WTC11 (cell line): ENCODE data around the gene RRP1B. TPM values are rescaled to one million over a fixed set of nuclear protein-coding genes. Genes with fewer than 3 reads are reported as not detected.

Experiments
- ATAC-seq: fragments of 200-7000 bp; cut with Tn5 transposase; 2 replicates; pipeline ENCODE4 v1.10.0; 2021; ENCODE audit warnings: mild to moderate bottlenecking, moderate library complexity
- CTCF ChIA-PET: fragments of 300-600 bp; sonication (Branson Sonifier 250); formaldehyde crosslinking; loops from one replicate; lab custom pipeline; 2021; ENCODE audit warnings: antibody characterized with exemption; lab: Charles Lee
- POLR2A ChIA-PET: fragments of 350-600 bp; sonication (Branson Sonifier 250); formaldehyde crosslinking; loops from one replicate; lab custom pipeline; 2021; ENCODE audit warnings: antibody characterized with exemption; lab: Charles Lee
- DNase-seq: peaks from one replicate; pipeline ENCODE4 v3.0.0; 2021; ENCODE audit warnings: low spot score
- H3K27ac Mint-ChIP-seq: 2 replicates; pipeline ENCODE4 v1.8.0; 2021; ENCODE audit warnings: mixed read lengths
- H3K27me3 Mint-ChIP-seq: 2 replicates; pipeline ENCODE4 v1.8.0; 2021; ENCODE audit warnings: low read depth, mild to moderate bottlenecking, moderate library complexity, mixed read lengths
- H3K36me3 Mint-ChIP-seq: 2 replicates; pipeline ENCODE4 v1.8.0; 2021; ENCODE audit warnings: mixed read lengths
- H3K4me1 Mint-ChIP-seq: 2 replicates; pipeline ENCODE4 v1.8.0; 2022; ENCODE audit warnings: mixed read lengths
- H3K4me3 Mint-ChIP-seq: 2 replicates; pipeline ENCODE4 v1.8.0; 2021; ENCODE audit warnings: mild to moderate bottlenecking, moderate library complexity, mixed read lengths
- H3K9me3 Mint-ChIP-seq: 2 replicates; pipeline ENCODE4 v1.8.0; 2021; ENCODE audit warnings: mixed read lengths
- ATF1 ChIP-seq: sonication (generic); formaldehyde crosslinking; IDR thresholded peaks from 2 replicates; pipeline ENCODE4 v1.8.1; 2023; ENCODE audit warnings: mild to moderate bottlenecking, moderate library complexity, missing genetic modification reagents
- CREB1 ChIP-seq: sonication (generic); formaldehyde crosslinking; IDR thresholded peaks from 2 replicates; pipeline ENCODE4 v1.8.0; 2023; ENCODE audit warnings: mild to moderate bottlenecking, missing genetic modification reagents
- GTF2I ChIP-seq: fragments of 250-450 bp; sonication (Bioruptor Pico); conservative IDR thresholded peaks from 2 replicates; pipeline ENCODE4 v1.4.0; 2021; ENCODE audit warnings: mild to moderate bottlenecking
- IRF2 ChIP-seq: sonication (generic); formaldehyde crosslinking; IDR thresholded peaks from 2 replicates; pipeline ENCODE4 v1.8.0; 2022; ENCODE audit warnings: low read depth, missing genetic modification reagents, borderline replicate concordance
- JUN ChIP-seq: sonication (generic); formaldehyde crosslinking; IDR thresholded peaks from 2 replicates; pipeline ENCODE4 v1.8.0; 2023; ENCODE audit warnings: mild to moderate bottlenecking, missing genetic modification reagents
- KAT7 ChIP-seq: sonication (generic); formaldehyde crosslinking; IDR thresholded peaks from 2 replicates; pipeline ENCODE4 v1.8.1; 2023; ENCODE audit warnings: missing genetic modification reagents, mild to moderate bottlenecking, borderline replicate concordance
- MYBL2 ChIP-seq: sonication (generic); formaldehyde crosslinking; IDR thresholded peaks from 2 replicates; pipeline ENCODE4 v1.8.1; 2023; ENCODE audit warnings: mild to moderate bottlenecking, moderate library complexity, missing genetic modification reagents
- NFYB ChIP-seq: sonication (generic); formaldehyde crosslinking; conservative IDR thresholded peaks from 2 replicates; pipeline ENCODE4 v1.8.0; 2022; ENCODE audit warnings: low read depth, missing genetic modification reagents
- RELA ChIP-seq: sonication (generic); formaldehyde crosslinking; IDR thresholded peaks from 2 replicates; pipeline ENCODE4 v1.8.1; 2022; ENCODE audit warnings: missing genetic modification reagents, mild to moderate bottlenecking, borderline replicate concordance
- SMAD4 ChIP-seq: sonication (generic); formaldehyde crosslinking; IDR thresholded peaks from 2 replicates; pipeline ENCODE4 v1.8.0; 2022; ENCODE audit warnings: mild to moderate bottlenecking, missing genetic modification reagents
- SOX15 ChIP-seq: fragments of 250-450 bp; sonication (Bioruptor Pico); IDR thresholded peaks from 2 replicates; pipeline ENCODE4 v1.9.0; 2021; ENCODE audit warnings: mild to moderate bottlenecking
- ZNF317 ChIP-seq: sonication (generic); formaldehyde crosslinking; IDR thresholded peaks from 2 replicates; pipeline ENCODE4 v1.8.1; 2023; ENCODE audit warnings: low read depth, mild to moderate bottlenecking, moderate library complexity, missing genetic modification reagents, borderline replicate concordance
- ZNF416 ChIP-seq: fragments of 250-450 bp; sonication (Bioruptor Pico); IDR thresholded peaks from 2 replicates; pipeline ENCODE4 v1.9.0; 2021; ENCODE audit warnings: mild to moderate bottlenecking, inconsistent platforms
- total RNA-seq: library from RNA; stranded (reverse); gene quantifications from 3 replicates; pipeline ENCODE4 v1.2.3, GENCODE V29; 2021
- TF ChIP-seq, protein P1 (sequence below): fragments of 200-600 bp; IDR thresholded peaks from 2 replicates; pipeline ENCODE4 v1.8.0; 2022; ENCODE audit warnings: antibody characterized with exemption
- TF ChIP-seq, protein P2 (sequence below): sonication (generic); formaldehyde crosslinking; IDR thresholded peaks from 2 replicates; pipeline ENCODE4 v1.8.1; 2023; ENCODE audit warnings: mild to moderate bottlenecking, missing genetic modification reagents, borderline replicate concordance
- TF ChIP-seq, protein P3 (sequence below): fragments of 250-450 bp; sonication (Bioruptor Pico); IDR thresholded peaks from 2 replicates; pipeline ENCODE4 v1.8.0; 2021; ENCODE audit warnings: mild to moderate bottlenecking
- TF ChIP-seq, protein P4 (sequence below): sonication (generic); formaldehyde crosslinking; conservative IDR thresholded peaks from 2 replicates; pipeline ENCODE4 v1.8.1; 2023; ENCODE audit warnings: mild to moderate bottlenecking, low read depth, missing genetic modification reagents, moderate library complexity
- TF ChIP-seq, protein P5 (sequence below): sonication (generic); formaldehyde crosslinking; IDR thresholded peaks from 2 replicates; pipeline ENCODE4 v1.8.0; 2022; ENCODE audit warnings: mild to moderate bottlenecking, missing genetic modification reagents
- TF ChIP-seq, protein P6 (sequence below): fragments of 250-450 bp; sonication (Bioruptor Pico); IDR thresholded peaks from 2 replicates; pipeline ENCODE4 v1.9.0; 2021; ENCODE audit warnings: moderate library complexity, mild to moderate bottlenecking, inconsistent platforms, borderline replicate concordance
- TF ChIP-seq, protein P7 (sequence below): sonication (generic); formaldehyde crosslinking; IDR thresholded peaks from 2 replicates; pipeline ENCODE4 v1.8.1; 2022; ENCODE audit warnings: low read depth, missing genetic modification reagents, borderline replicate concordance
- TF ChIP-seq, protein P8 (sequence below): sonication (generic); formaldehyde crosslinking; IDR thresholded peaks from 2 replicates; pipeline ENCODE4 v1.8.1; 2022; ENCODE audit warnings: mild to moderate bottlenecking, moderate library complexity, missing genetic modification reagents

RRP1B gene
- total RNA-seq, 1 experiment from 2014 or later, result 74.9 TPM

DNA sequence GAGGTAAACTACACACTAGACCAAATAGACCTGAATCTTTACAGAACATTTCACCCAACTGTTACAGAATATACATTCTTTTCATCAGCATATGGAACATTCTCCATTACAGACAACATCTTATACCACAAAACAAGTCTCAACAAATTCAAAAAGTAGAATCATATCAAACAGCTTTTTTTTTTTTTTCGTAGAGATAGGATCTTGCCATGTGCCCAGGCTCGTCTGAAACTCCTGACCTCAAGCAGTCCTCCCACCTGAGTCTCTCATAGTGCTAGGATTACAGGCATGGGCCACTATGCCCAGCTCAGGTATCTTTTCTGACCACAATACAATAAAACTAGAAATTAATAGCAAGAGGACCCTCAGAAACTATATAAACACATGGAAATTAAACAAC is 36.6 kb upstream of the RRP1B start (continued):
- TF ChIP-seq, protein P1, sequence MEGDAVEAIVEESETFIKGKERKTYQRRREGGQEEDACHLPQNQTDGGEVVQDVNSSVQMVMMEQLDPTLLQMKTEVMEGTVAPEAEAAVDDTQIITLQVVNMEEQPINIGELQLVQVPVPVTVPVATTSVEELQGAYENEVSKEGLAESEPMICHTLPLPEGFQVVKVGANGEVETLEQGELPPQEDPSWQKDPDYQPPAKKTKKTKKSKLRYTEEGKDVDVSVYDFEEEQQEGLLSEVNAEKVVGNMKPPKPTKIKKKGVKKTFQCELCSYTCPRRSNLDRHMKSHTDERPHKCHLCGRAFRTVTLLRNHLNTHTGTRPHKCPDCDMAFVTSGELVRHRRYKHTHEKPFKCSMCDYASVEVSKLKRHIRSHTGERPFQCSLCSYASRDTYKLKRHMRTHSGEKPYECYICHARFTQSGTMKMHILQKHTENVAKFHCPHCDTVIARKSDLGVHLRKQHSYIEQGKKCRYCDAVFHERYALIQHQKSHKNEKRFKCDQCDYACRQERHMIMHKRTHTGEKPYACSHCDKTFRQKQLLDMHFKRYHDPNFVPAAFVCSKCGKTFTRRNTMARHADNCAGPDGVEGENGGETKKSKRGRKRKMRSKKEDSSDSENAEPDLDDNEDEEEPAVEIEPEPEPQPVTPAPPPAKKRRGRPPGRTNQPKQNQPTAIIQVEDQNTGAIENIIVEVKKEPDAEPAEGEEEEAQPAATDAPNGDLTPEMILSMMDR, result no peak
- TF ChIP-seq ZNF416, result no peak
- TF ChIP-seq IRF2 (CRISPR knock-in tag), result no peak
- TF ChIP-seq, protein P2, sequence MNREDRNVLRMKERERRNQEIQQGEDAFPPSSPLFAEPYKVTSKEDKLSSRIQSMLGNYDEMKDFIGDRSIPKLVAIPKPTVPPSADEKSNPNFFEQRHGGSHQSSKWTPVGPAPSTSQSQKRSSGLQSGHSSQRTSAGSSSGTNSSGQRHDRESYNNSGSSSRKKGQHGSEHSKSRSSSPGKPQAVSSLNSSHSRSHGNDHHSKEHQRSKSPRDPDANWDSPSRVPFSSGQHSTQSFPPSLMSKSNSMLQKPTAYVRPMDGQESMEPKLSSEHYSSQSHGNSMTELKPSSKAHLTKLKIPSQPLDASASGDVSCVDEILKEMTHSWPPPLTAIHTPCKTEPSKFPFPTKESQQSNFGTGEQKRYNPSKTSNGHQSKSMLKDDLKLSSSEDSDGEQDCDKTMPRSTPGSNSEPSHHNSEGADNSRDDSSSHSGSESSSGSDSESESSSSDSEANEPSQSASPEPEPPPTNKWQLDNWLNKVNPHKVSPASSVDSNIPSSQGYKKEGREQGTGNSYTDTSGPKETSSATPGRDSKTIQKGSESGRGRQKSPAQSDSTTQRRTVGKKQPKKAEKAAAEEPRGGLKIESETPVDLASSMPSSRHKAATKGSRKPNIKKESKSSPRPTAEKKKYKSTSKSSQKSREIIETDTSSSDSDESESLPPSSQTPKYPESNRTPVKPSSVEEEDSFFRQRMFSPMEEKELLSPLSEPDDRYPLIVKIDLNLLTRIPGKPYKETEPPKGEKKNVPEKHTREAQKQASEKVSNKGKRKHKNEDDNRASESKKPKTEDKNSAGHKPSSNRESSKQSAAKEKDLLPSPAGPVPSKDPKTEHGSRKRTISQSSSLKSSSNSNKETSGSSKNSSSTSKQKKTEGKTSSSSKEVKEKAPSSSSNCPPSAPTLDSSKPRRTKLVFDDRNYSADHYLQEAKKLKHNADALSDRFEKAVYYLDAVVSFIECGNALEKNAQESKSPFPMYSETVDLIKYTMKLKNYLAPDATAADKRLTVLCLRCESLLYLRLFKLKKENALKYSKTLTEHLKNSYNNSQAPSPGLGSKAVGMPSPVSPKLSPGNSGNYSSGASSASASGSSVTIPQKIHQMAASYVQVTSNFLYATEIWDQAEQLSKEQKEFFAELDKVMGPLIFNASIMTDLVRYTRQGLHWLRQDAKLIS (CRISPR knock-in tag), result no peak
- no peak for TF ChIP-seq SOX15 (CRISPR knock-in tag)

DNA sequence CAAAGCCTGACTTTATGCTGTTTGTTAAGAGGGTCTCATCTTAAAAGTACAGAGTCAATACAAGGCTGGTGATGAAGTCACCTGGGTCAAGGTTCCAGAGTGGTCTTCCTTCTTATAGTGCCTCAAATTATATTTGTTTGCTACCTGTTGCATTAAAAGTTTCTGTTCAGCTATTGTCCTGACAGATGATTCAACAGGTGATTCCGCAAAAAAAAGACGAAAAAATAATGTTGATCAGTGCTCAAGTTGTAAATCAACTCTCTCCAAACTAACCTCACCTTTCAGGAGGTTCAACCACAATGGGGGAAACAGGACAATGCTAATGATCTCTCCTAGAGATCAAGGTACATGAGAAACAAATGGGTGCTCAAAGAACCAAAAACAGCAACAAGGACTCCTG is 35.8 kb upstream of the RRP1B start:
- Mint-ChIP-seq H3K27me3 (no peaks in the 10 kb centered on the region; the same call in 1 of the 2 replicates), H3K36me3 (peaks cover 22% of the 10 kb centered on the region), H3K4me1 (peaks cover 3% of the 10 kb centered on the region; the same call in 1 of the 2 replicates), H3K9me3 (peaks cover 37% of the 10 kb centered on the region), H3K27ac (no peak overlapping the region), H3K4me3 (no peak overlapping the region)
- CTCF ChIA-PET, result interaction anchor here (1.5 kb wide), 1 partner anchor 22 kb away, joined by 8 read pairs; no protein-coding TSS in a partner anchor
- TF ChIP-seq JUN (CRISPR knock-in tag), result no peak
- TF ChIP-seq, protein P3, sequence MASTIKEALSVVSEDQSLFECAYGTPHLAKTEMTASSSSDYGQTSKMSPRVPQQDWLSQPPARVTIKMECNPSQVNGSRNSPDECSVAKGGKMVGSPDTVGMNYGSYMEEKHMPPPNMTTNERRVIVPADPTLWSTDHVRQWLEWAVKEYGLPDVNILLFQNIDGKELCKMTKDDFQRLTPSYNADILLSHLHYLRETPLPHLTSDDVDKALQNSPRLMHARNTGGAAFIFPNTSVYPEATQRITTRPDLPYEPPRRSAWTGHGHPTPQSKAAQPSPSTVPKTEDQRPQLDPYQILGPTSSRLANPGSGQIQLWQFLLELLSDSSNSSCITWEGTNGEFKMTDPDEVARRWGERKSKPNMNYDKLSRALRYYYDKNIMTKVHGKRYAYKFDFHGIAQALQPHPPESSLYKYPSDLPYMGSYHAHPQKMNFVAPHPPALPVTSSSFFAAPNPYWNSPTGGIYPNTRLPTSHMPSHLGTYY (CRISPR knock-in tag), result no peak
- TF ChIP-seq SMAD4 (CRISPR knock-in tag), result no peak
- DNase-seq, result no peak
- POLR2A ChIA-PET, result no interaction called here
- no peak for ATAC-seq

DNA sequence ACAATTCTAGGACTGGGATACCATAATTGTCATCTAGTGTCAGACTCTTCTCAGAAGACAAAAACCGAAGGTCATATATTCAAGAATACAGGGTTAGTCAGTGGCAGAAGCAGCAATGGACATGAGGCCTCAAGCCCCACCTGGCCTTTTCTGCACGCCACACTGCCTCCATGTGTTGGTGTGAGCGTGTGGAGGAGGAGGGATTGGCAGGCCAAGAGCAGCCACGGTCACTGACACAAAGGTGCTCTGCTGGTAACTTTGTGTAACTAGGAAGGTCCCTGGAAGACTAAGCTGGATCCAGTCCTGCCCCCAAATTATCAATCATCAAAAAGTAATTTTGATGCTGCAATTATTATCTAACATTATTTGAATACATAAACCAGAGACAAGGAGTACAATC is 35.0 kb upstream of the RRP1B start:
- Mint-ChIP-seq H3K36me3 (peaks cover 30% of the 10 kb centered on the region), H3K27ac (no peak overlapping the region), H3K9me3 (peaks cover 41% of the 10 kb centered on the region), H3K27me3 (peaks cover 5% of the 10 kb centered on the region), H3K4me3 (no peak overlapping the region), H3K4me1 (peaks cover 3% of the 10 kb centered on the region; the same call in 1 of the 2 replicates)
- POLR2A ChIA-PET, result no interaction called here
- DNase-seq (no peak), ATAC-seq (peak; percentile 53)
- CTCF ChIA-PET, result interaction anchor here (1.1 to 1.5 kb wide), 2 partner anchors 13 to 21 kb away, joined by 3 to 8 read pairs; no protein-coding TSS in a partner anchor
- TF ChIP-seq ZNF317 (CRISPR knock-in tag) (no peak), ATF1 (no peak), NFYB (CRISPR knock-in tag) (no peak), KAT7 (CRISPR knock-in tag) (no peak), GTF2I (CRISPR knock-in tag) (no peak), RELA (CRISPR knock-in tag) (no peak), CREB1 (CRISPR knock-in tag) (no peak), MYBL2 (no peak)
- TF ChIP-seq, protein P4, sequence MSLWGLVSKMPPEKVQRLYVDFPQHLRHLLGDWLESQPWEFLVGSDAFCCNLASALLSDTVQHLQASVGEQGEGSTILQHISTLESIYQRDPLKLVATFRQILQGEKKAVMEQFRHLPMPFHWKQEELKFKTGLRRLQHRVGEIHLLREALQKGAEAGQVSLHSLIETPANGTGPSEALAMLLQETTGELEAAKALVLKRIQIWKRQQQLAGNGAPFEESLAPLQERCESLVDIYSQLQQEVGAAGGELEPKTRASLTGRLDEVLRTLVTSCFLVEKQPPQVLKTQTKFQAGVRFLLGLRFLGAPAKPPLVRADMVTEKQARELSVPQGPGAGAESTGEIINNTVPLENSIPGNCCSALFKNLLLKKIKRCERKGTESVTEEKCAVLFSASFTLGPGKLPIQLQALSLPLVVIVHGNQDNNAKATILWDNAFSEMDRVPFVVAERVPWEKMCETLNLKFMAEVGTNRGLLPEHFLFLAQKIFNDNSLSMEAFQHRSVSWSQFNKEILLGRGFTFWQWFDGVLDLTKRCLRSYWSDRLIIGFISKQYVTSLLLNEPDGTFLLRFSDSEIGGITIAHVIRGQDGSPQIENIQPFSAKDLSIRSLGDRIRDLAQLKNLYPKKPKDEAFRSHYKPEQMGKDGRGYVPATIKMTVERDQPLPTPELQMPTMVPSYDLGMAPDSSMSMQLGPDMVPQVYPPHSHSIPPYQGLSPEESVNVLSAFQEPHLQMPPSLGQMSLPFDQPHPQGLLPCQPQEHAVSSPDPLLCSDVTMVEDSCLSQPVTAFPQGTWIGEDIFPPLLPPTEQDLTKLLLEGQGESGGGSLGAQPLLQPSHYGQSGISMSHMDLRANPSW (CRISPR knock-in tag), result no peak
- TF ChIP-seq, protein P5, sequence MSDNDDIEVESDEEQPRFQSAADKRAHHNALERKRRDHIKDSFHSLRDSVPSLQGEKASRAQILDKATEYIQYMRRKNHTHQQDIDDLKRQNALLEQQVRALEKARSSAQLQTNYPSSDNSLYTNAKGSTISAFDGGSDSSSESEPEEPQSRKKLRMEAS, result no peak
- TF ChIP-seq, protein P6, sequence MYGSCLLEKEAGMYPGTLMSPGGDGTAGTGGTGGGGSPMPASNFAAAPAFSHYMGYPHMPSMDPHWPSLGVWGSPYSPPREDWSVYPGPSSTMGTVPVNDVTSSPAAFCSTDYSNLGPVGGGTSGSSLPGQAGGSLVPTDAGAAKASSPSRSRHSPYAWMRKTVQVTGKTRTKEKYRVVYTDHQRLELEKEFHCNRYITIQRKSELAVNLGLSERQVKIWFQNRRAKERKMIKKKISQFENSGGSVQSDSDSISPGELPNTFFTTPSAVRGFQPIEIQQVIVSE (CRISPR knock-in tag), result no peak
- TF ChIP-seq, protein P7, sequence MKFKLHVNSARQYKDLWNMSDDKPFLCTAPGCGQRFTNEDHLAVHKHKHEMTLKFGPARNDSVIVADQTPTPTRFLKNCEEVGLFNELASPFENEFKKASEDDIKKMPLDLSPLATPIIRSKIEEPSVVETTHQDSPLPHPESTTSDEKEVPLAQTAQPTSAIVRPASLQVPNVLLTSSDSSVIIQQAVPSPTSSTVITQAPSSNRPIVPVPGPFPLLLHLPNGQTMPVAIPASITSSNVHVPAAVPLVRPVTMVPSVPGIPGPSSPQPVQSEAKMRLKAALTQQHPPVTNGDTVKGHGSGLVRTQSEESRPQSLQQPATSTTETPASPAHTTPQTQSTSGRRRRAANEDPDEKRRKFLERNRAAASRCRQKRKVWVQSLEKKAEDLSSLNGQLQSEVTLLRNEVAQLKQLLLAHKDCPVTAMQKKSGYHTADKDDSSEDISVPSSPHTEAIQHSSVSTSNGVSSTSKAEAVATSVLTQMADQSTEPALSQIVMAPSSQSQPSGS (CRISPR knock-in tag), result no peak
- TF ChIP-seq, protein P8, sequence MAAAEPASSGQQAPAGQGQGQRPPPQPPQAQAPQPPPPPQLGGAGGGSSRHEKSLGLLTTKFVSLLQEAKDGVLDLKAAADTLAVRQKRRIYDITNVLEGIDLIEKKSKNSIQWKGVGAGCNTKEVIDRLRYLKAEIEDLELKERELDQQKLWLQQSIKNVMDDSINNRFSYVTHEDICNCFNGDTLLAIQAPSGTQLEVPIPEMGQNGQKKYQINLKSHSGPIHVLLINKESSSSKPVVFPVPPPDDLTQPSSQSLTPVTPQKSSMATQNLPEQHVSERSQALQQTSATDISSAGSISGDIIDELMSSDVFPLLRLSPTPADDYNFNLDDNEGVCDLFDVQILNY (CRISPR knock-in tag), result no peak
